RCC 7860 (cell line): Measurements from ENCODE around the gene ITGA1.

Experiments
- DNase-seq: peaks from one replicate; pipeline ENCODE4 v3.0.0-alpha.2; 2015; ENCODE audit warnings: low spot score
- FAIRE-seq: peaks from 2 replicates; lab custom pipeline; 2012; peaks lifted over from hg19 to GRCh38; lab: Jason Lieb, UNC

Gene ITGA1

DNA sequence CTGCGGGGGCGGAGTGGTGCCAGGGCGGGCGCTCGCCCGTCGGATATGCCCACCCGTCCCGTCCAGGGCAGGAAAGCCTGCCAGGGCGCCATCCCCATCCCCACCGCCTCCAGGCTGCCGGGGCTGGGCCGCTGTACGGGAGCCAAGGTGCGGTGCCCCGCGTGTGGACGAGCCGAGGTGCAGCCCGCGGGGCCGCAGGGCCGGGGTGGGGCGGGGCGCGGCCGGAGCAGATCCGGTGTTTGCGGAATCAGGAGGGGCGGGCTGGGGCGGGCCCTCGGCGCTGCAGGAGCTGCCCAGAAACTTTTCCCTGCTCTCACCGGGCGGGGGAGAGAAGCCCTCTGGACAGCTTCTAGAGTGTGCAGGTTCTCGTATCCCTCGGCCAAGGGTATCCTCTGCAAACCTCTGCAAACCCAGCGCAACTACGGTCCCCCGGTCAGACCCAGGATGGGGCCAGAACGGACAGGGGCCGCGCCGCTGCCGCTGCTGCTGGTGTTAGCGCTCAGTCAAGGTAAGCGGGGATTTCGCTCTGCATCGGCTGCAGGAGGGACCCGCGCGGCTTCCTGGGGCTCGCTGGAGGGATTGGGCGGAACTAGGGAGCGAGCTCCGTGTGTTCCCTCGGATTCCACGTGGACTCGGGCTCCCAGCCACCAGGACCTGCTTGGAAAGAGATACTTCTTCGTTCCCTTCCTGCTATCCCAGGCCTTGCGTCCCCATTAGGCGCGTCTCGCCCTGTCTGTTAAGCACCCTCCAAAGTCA lies 201.5 kb downstream of the ITGA1 start, which contains the start of gene ITGA2:
ITGA2 (plus strand) TSS at position 328 of the 756 bp plus-strand sequence; CDS start at position 445, 117 bp downstream.
- no peak for FAIRE-seq
- peak; percentile 21 for DNase-seq

GRCh38 chr5:52989781-52990527 lies 202.2 kb downstream of the ITGA1 start:
- FAIRE-seq (no peak), DNase-seq (no peak)

DNA sequence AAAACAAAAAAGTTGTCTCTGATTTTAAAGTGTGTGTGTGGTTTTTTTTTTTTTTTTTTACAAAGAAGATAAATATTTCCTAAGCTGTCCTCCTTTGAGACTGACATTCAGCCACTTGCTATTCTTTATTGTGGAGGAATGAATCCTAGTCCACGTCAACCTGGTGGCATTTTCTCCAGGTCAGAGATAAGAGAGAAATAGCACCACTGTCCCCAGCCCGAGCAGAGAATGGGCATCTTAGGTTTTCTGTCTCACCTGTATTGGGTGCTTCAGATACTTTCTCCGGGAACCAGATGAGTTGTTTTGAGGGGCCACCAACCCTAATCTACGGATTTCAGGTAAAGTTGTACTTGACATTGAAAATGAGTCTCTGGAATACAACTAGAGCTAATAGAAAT lies 202.8 kb downstream of the ITGA1 start:
- FAIRE-seq (no peak), DNase-seq (no peak)

DNA sequence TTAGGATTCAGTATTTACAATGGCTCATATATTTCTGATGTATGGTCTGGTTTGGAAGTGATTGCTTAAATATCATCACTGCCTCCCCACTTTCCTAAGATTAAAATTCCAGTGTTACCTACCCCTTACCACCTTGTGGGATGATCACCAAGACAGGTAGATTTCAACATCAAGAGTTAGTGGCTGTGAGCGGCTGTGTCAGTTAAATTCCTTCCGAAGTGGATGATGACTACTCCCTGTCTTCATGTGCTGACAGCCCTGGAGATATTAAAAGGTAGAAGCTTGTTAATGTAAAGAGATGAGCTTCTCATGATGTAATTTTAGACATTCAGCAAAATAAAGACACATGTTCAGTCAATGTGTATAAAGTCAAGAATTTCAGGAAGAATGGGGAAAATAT lies 205.7 kb downstream of the ITGA1 start:
- DNase-seq (no peak), FAIRE-seq (no peak)

DNA sequence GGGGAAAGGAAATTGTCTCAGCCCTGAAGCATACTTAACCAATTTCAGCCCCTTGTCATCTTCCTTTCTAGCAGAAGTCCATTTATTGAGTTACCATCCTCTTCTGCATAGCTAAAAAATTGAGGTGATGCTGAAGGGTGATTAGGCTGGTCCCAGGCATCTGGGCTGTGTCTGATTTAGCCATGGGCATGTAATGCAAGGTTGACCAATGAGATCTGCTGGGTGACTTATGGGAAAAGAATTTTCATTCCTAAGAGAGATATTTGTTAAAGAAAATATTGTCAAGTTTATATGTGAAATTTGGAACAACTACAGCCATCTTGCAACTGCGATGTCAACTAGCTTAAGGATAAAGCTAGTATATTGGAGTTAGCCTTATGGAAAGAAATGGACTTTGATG lies 206.6 kb downstream of the ITGA1 start:
- DNase-seq (no peak), FAIRE-seq (no peak)

- DNase-seq (no peak), FAIRE-seq (no peak)
Observed at GRCh38 chr5:52995095-52995494, 207.4 kb downstream of the ITGA1 start.

DNA sequence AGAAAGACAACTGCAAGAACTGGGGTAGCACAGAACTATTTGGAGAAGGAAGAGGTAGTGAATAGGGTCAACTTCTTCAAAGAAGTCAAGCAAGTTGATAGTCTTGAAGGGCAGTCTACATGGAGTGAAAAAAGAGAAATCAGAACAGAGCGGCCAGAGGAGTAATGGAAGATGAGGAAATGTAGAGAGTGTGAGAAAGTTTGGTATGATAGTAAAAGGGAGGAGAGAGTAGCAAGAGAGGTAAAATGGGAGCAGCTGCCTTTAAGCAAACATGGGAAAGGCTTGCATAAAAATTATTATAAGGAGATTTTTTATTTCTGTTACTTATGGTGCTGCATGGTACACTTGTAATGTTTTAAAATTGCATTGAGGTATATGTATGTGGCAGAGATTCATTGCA lies 208.2 kb downstream of the ITGA1 start:
- FAIRE-seq (no peak), DNase-seq (no peak)

DNA sequence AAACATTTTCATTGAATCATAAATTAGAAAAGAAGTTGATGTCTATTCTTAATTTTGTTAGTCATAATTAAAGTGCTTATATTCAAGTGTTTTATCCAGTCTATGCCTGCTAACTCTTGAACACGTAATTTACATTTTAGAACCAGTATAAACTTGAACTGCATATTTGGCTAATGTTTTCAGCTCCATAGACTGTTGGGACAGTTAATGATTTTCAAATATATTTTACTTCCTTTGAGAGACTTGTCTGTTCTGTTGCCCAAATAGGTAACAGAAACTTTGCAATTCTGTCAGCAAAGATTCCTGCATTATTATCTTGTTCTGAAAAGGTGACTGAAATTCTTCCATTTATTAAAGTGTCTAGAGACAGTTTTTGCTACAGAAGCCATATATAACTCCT lies 209.3 kb downstream of the ITGA1 start:
- FAIRE-seq, result no peak
- DNase-seq, result no peak

DNA sequence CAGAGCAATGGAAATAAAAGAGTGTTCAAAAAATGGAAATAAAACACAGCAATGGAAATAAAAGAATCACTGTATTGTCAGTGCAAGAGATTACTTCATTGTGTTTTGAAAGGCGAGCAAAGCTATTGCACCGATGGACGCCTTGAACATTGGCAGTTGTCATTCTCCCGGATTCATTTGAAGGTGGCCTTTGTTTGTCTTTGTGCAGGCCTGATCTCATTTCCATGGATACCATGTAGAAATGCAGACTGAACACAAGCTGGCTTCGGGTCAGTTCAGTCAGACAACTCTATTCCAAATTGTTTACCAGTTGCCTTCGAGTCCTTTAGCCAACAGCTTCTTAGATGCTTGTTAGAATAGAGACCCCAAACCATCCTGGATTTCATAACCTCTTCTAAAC lies 209.7 kb downstream of the ITGA1 start:
- DNase-seq, result no peak
- FAIRE-seq, result no peak

DNA sequence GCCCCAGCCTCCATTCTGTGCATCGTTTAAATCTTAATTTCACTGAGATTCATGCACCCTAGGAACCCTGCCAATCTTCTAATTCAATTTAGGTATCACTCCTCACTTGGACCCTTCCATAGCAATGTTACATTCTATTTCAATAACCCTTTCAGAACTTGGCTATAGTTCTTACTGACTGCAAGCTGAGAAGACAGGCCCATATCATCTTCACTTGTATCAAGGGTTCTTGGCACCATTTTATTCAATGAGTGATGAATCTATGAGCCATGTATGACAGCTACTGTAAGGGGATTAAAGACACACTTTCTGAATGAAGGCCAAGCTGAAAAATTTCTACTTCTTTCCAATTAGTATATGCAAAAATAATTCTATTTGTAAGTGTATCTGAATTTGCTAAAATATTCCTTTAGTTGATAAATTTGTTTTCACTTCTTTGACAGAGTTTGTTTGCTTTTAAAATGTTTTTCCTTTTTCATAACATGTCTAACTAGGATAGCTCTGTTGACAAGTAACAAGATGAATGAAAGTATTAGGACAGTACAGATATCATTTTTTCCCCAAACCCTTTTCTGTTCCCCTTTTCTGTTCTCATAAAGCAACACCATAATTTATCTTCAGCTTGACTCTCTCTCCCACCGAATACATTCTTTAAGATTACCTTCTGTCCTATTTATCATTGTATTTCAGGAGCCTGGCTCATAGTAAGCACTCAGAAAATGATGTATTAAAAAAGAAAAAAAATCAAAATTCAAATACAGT lies 211.0 kb downstream of the ITGA1 start:
- DNase-seq (no peak), FAIRE-seq (no peak)

DNA sequence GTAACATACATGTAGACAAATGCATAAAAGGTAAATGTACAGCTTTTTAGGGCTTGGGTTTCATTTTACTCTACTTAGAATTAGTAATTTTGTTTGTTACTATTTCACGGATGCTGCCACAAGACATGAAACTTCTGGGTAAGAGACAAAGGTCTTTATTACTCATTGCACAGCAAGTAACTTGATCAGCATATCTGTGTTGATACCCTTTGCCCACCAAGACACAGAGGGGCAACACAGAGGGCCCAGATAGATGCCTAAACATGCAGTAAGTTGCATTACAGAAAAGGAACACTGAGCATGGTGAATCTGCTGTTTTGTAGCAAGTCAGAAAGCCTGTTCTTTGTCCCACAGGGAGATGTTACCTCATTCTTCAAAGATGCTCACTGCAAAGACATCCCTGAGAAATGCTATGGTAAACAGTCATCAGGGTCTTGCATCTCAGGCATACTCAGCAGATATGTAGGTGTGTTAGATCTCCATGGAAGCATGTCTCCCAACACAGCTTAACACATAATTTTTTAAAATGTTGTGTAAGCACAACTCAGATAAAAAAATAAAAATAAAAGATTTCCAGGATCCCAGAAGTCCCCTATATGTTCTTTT lies 211.7 kb downstream of the ITGA1 start:
- FAIRE-seq (no peak), DNase-seq (no peak)

- FAIRE-seq (no peak), DNase-seq (no peak)
Observed at GRCh38 chr5:53001541-53001940, 213.8 kb downstream of the ITGA1 start.

DNA sequence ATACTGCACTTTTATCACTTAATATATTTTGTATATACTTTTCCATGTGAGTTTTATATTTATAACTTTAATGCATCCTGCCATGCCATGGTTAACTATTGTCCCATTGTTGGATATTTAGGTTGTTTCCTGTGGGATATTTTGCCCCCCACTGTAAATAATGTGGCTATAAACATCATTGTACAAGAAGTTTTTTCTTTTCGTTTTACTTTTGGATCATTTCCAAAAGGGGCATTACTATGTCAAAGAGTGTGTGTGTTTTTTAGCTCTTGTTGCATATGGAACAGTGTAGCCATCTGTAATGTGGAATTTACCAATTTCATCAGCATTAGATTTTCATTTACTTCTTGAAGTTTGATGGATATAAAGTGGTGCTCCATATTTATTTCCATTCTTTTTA lies 214.8 kb downstream of the ITGA1 start:
- no peak for FAIRE-seq

DNA sequence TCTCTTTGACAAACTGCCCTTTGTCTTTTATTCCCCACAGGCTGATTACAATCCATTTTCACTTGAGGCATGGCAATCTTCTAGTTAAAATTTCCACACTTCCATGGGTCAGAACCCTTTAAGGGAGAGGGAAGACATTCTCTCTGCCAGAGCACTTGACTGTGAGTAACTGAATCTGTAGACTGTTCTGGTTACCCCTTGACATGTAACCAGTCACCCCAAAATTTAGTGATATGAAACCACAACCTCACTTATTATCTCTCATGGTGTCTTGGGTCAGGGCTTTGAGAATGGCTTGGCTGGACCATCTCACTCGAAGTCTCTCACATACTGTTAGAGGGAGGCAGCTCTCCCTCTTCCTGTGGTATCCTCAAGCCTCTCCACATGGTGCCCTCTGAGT lies 215.4 kb downstream of the ITGA1 start:
- DNase-seq (no peak), FAIRE-seq (no peak)

More for the DNA sequence above, 214.8 kb downstream of the ITGA1 start:
- DNase-seq, result no peak

DNA sequence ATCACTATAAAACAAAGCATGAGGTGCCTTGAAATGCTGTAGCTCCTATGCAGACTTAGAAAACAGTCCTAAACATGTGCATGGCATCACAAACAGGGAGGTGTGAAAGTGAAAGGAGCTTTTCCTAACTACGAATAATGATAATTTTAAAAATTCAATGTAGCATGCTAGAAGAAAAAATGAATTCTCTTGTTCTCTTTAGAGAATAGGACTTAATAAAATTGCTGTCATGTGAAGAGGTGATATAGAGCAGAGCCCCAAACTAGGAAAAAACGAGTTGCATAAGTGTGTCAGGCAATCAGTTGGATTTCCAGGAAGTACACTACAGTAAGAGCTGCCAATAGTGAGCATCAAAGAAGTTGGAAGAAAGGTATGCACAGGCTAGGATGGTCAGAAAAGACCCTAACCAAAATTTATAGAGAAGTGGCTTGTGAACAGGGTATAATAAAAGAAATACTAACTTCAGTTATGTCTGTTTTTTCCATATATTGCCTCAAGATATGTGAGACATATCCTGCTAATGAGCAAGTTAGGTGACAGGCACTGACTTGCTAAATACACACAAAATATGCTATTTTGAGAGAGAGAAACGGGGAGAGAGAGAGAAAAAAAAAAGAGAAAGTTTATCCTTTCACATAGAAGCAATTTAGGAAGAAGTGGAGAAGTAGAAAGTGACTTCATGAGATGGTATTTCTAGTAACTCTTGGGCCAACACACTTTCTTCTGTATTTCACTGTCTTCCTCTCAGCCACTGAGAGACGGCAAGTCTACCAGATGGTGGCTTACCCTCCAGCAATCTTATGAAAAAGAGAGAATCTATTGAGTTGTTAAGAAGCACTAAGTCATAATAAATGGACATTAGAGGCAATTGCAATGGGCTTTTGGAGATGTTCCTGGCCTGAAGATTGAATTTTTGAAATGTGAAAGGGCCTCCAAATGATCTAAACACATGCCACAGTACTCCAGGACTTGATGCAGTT lies 219.5 kb downstream of the ITGA1 start:
- FAIRE-seq (no peak), DNase-seq (no peak)

GRCh38 chr5:53008751-53009150 lies 221.0 kb downstream of the ITGA1 start:
- DNase-seq, result peak; percentile 44
- FAIRE-seq, result no peak
